Spleen (tissue), 11 donors: ENCODE data around the gene EYS. TPM values are rescaled to one million over a fixed set of nuclear protein-coding genes. Genes with fewer than 3 reads are reported as not detected.
A peak's percentile ranks its signal among the peaks of the same experiment; 100 is the strongest.

Source experiments
- DNase-seq: peaks from one replicate; pipeline ENCODE4 v3.0.0-alpha.2; 2020
- H3K27ac ChIP-seq, 8 donors: fragments of 200-600 bp; sonication (generic) in 7 of 8; 1 replicate in 4 of 8; 2 replicates in 4 of 8; pipeline versions ENCODE4 v1.5.0 to v1.8.0; 2016 to 2021; ENCODE audit warnings: inconsistent platforms in 4 of 8, mild to moderate bottlenecking in 4 of 8, moderate library complexity in 1 of 8
- H3K27me3 ChIP-seq, 7 donors: fragments of 200-600 bp; sonication (generic) in 6 of 7; replicated peaks in 1 of 7; 1 replicate in 4 of 7; 2 replicates in 3 of 7; pipeline versions ENCODE4 v1.5.0 to v1.8.0; 2016 to 2021; ENCODE audit warnings: inconsistent platforms in 3 of 7, mild to moderate bottlenecking in 1 of 7
- H3K36me3 ChIP-seq, 6 donors: fragments of 200-600 bp; sonication (generic) in 5 of 6; 1 replicate in 4 of 6; 2 replicates in 2 of 6; pipeline versions ENCODE4 v1.5.0 to v1.8.0; 2016 to 2021; ENCODE audit warnings: inconsistent platforms in 2 of 6
- H3K4me1 ChIP-seq, 6 donors: fragments of 200-600 bp; sonication (generic) in 5 of 6; 1 replicate in 3 of 6; 2 replicates in 3 of 6; pipeline versions ENCODE4 v1.5.0 to v1.8.0; 2016 to 2021; ENCODE audit warnings: inconsistent platforms in 3 of 6
- H3K4me3 ChIP-seq, 8 donors: fragments of 200-600 bp; sonication (generic) in 7 of 8; 1 replicate in 4 of 8; 2 replicates in 4 of 8; pipeline versions ENCODE4 v1.5.0 to v1.8.0; 2016 to 2021; ENCODE audit warnings: inconsistent platforms in 4 of 8, mild to moderate bottlenecking in 4 of 8, moderate library complexity in 2 of 8
- H3K9me3 ChIP-seq, 8 donors: fragments of 200-600 bp; sonication (generic) in 7 of 8; 1 replicate in 4 of 8; 2 replicates in 4 of 8; pipeline versions ENCODE4 v1.5.0 to v1.8.0; 2016 to 2021; ENCODE audit warnings: inconsistent platforms in 4 of 8
- CTCF ChIP-seq, 11 experiments: fragments of 200-600 bp in 7 of 11; fragments of 450-650 bp in 4 of 11; sonication (generic) in 4 of 11; IDR thresholded peaks in 8 of 11; conservative IDR thresholded peaks in 3 of 11; 1 replicate in 7 of 11; 2 replicates in 4 of 11; pipeline versions ENCODE4 v1.4.0 to v1.8.0; 2016 to 2021; ENCODE audit warnings: antibody characterized with exemption in 11 of 11, inconsistent platforms in 4 of 11, mild to moderate bottlenecking in 1 of 11
- POLR2A ChIP-seq, 3 donors: fragments of 450-650 bp; IDR thresholded peaks; one replicate each; pipeline ENCODE4 v1.5.1; 2017; ENCODE audit warnings: antibody characterized with exemption in 3 of 3, mild to moderate bottlenecking in 1 of 3
- POLR2AphosphoS5 ChIP-seq, 3 donors: sonication (generic); formaldehyde crosslinking; IDR thresholded peaks; one replicate each; pipeline ENCODE4 v1.5.1; 2017; ENCODE audit warnings: antibody characterized with exemption in 3 of 3
- WGBS, 5 donors: extraction: QIAGEN DNeasy Blood & Tissue Kit in 3 of 5; methylation state at CpG; one replicate each; pipeline versions ENCODE4 v1.1.5 to v1.1.7; 2013 to 2018; 5-methylcytosine and 5-hydroxymethylcytosine counted together
- intact Hi-C: fragments of 100-400 bp; cut with DNase I; formaldehyde crosslinking; loops from one replicate; pipeline ENCODE4 v1.15.0; 2023; ENCODE audit warnings: low total_unique reads
- polyA plus RNA-seq, 3 donors: library from polyadenylated mRNA; stranded (reverse); fragments of 200-250 nt; gene quantifications; one replicate each; pipeline ENCODE4 v1.2.1, GENCODE V29; 2013
- total RNA-seq, 7 donors: library from RNA; depleted of rRNA in 3 of 7; stranded (reverse); fragments of >200 nt in 3 of 7; fragmentation: NEBNext Ultra II Directional in 4 of 7; extraction: Animal tissue kit (Norgen Biotek cat#: 25700) in 4 of 7; gene quantifications; one replicate each; pipeline versions ENCODE4 v1.1.0 to v1.2.1, GENCODE V29; 2016 to 2021
- donor health status: healthy with polysubstance abuse.
- donor health status: DM: no; HTN: no; CAD: no; lungs with moderate emphysema.
- donor health status: DM: no; HTN: no; CAD: no.
- donor health status: Bipolar disorder and iron deficiency.
- donor health status: healthy.
- donor health status: DM: no; HTN: no; CAD: no.
- donor health status: DM: yes; HTN: yes; CAD: no.

EYS gene
- total and polyA plus RNA-seq, 10 donors: under 0.01 to 0.72 (median 0.28) TPM; not detected in 5

- Histone ChIP-seq H3K36me3 (no peaks in the 10 kb centered on the region), H3K4me1 (no peaks in the 10 kb centered on the region), H3K27ac (no peak overlapping the region), H3K27me3 (no peaks in the 10 kb centered on the region), H3K4me3 (no peak overlapping the region), H3K9me3 (no peaks in the 10 kb centered on the region)
- 16 to 21% (median 17%) methylated on average over 6 of the region's 6 CpGs for WGBS, 5 donors
- no peak for DNase-seq
- intact Hi-C loops: no loop called here
- TF ChIP-seq POLR2A (IDR thresholded peaks at IDR 0.05) (no peak), CTCF (IDR thresholded peaks at IDR 0.05 in 8 of 11, conservative IDR thresholded peaks at IDR 0.05 in 3 of 11) (peak in 10 of 11 experiments; percentile 24 to 78 (median 64))
Measured at GRCh38 chr6:63923139-63923739, 1783.8 kb downstream of the EYS start.

DNA sequence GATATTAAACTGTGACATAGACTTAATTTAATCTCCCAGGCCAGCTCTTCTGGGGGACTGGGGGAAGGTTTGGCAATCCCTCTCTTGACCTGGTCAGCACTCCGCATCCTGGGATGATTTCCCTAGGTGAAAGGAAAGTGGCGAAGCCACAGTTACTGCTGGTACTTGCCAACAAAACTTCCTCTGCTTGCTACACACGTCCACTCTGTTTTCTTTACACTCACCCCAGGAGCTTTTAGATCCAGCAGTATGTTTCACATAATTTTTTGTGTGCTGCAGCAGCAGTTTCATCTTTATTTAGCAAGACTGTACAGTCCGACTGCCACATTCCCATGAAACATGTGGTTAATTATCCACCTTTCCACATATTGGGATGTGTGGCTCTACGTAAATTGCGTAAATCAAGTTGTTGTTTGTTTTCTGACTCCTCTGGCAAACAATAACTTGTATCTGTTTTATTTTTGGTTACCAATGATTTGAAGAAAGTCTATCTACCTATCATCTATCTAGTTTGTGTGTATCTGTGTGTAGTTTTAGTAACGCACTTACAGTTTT is 1787.4 kb downstream of the EYS start:
- Histone ChIP-seq H3K27me3 (no peaks in the 10 kb centered on the region), H3K4me1 (no peaks in the 10 kb centered on the region), H3K36me3 (no peaks in the 10 kb centered on the region), H3K9me3 (peaks cover 0 to 6% (median 0%) of the 10 kb centered on the region in 8 donors), H3K4me3 (no peak overlapping the region), H3K27ac (no peak overlapping the region)
- intact Hi-C loops: no loop called here
- no peak for TF ChIP-seq POLR2A (IDR thresholded peaks at IDR 0.05)
- no peak for TF ChIP-seq POLR2AphosphoS5 (IDR thresholded peaks at IDR 0.05)
- no peak for TF ChIP-seq CTCF (IDR thresholded peaks at IDR 0.05 in 8 of 11, conservative IDR thresholded peaks at IDR 0.05 in 3 of 11)
- 71 to 87% (median 82%) methylated on average over 7 of the region's 7 CpGs for WGBS, 5 donors
- no peak for DNase-seq

GRCh38 chr6:63912887-63913286 is 1794.1 kb downstream of the EYS start:
- Histone ChIP-seq H3K27ac (no peak overlapping the region), H3K9me3 (peaks cover 0 to 6% (median 0%) of the 10 kb centered on the region in 8 donors), H3K27me3 (no peaks in the 10 kb centered on the region), H3K4me1 (no peaks in the 10 kb centered on the region), H3K4me3 (no peak overlapping the region), H3K36me3 (no peaks in the 10 kb centered on the region)
- no peak for DNase-seq
- intact Hi-C loops: no loop called here
- TF ChIP-seq POLR2A (IDR thresholded peaks at IDR 0.05): no peak
- no peak for TF ChIP-seq CTCF (IDR thresholded peaks at IDR 0.05 in 8 of 11, conservative IDR thresholded peaks at IDR 0.05 in 3 of 11)
- TF ChIP-seq POLR2AphosphoS5 (IDR thresholded peaks at IDR 0.05): no peak
- WGBS, 5 donors: 59 to 81% (median 64%) methylated on average over 1 of the region's 1 CpG

- DNase-seq: no peak
- intact Hi-C loops: no loop called here
- H3K27me3 ChIP-seq: no peaks in the 10 kb centered on the region
- no peak overlapping the region for H3K4me3 ChIP-seq
- TF ChIP-seq POLR2A (IDR thresholded peaks at IDR 0.05): no peak
- TF ChIP-seq CTCF (IDR thresholded peaks at IDR 0.05 in 8 of 11, conservative IDR thresholded peaks at IDR 0.05 in 3 of 11): no peak
- TF ChIP-seq POLR2AphosphoS5 (IDR thresholded peaks at IDR 0.05): no peak
- H3K9me3 ChIP-seq: peaks cover 0 to 6% (median 0%) of the 10 kb centered on the region in 8 donors
- H3K4me1 ChIP-seq: no peaks in the 10 kb centered on the region
- H3K36me3 ChIP-seq: no peaks in the 10 kb centered on the region
- H3K27ac ChIP-seq: no peak overlapping the region
- WGBS, 5 donors: 44 to 71% (median 60%) methylated on average over 2 of the region's 2 CpGs
Measured at GRCh38 chr6:63910863-63911551, 1796.0 kb downstream of the EYS start.
